ENCODE measurements around the gene AURKA.
A peak's percentile ranks its signal among the peaks of the same experiment; 100 is the strongest.
"Not testable (repeated sequence)": the region's sequence is repeated elsewhere in the genome, so short reads cannot be mapped to it uniquely, and the experiment has no call there.

AURKA gene

DNA sequence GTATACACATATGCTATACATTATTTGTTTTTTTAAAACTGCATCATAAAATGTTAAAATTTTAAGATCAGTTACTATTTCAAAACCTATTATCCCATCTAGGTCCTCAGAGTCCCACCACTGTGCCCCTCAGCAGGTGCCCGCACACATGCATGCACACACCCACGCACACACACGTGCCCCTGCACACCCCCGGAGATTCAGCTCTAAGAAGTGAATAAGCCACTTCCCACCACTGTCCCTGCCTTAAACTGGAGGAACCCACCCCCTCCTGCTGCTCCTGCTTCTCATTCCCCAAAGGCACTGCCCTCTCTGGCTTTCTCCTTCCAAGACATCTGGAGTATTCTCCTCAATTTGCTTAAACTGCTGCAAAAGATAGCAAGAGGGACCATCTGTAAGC is 38.7 kb downstream of the AURKA start:
- no peak for DNase-seq

DNA sequence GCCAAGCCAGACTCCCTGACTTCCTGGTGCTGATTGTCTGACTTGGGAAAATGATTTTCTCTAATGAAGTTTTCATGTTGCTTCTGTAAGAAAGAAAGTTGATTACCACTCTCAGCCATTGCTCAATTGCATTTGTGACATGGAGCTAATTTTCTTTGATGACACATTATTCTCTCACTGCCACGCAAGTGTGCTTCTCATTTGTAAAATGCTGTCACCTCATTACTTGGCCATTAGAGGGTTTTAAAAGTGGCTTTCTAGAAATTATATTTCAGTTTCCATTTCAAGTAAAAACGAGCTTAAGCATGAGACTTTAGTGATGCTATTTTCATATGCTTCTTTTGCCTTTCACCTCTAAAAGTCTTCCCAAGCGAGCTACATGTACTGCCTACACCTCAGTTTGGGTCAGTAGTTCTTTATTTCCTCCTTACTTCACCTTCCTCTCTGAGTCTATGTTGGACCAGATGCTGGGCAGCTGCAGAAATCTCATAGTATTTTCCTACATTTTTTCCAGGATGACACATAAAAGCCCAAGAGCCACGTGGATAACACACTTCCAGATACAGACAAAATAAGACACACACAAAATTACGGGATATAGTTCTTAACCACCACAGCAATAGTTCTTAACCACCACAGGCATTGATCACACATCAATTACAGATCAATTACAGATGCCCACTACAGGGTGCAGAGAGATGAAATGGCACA is 39.5 kb downstream of the AURKA start:
- peak; percentile 77 for DNase-seq

DNA sequence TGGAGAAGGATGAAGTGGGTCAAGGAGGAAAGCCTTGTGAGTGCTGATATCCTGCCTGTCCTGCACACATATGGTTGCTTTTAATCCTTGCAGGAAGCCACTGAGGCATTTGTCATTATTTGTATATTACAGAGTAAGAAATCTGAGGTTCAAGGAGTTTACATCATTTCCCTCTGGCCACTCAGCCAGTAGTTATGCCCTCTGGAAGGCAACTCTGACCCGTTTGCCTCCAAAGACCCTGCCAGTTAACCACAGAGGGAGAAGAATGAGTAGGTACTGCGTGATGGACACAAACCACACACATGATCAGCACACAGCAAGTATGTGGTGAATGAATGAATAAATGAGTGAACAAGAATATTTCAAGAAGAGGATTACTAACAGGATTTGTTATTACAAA is 41.2 kb downstream of the AURKA start:
- peak; percentile 94 for DNase-seq

DNA sequence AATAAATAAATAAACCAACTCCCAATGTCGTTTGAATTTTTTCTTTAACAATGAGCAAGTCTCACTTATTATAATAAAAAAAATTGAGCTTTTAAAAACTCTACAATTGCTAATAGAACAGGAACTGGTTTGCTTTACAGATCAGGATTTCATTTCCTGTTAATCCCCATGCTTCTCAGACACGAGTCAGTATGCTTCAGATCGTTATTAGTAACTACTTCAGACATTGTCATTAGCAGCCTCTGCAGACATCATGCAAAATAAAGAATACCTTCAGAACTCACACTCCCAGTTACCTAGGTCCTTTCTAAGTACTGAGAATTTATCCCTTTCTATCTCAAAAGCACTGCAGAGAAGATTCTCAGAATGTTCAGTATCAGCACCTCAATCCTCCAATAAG is 43.3 kb downstream of the AURKA start:
- DNase-seq, result no peak

DNA sequence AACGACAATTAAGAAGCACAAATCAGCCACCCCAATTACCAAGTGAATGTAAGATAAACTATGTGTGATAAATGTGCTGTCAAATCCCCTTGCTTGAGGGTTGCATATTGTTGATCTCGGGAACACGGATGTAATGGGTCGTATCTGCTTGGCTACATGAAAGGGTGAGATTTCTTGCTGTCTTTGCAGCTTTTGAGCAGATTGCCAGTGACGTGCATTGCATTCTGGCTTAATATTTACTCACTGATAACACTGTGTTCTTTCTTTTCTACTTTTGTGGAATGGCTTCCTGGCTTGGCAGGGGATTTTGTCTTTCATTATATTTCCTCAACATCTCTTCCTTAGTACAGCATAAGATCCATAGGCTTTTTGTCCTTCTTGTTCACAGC is 43.7 kb downstream of the AURKA start:
- no peak for DNase-seq

DNA sequence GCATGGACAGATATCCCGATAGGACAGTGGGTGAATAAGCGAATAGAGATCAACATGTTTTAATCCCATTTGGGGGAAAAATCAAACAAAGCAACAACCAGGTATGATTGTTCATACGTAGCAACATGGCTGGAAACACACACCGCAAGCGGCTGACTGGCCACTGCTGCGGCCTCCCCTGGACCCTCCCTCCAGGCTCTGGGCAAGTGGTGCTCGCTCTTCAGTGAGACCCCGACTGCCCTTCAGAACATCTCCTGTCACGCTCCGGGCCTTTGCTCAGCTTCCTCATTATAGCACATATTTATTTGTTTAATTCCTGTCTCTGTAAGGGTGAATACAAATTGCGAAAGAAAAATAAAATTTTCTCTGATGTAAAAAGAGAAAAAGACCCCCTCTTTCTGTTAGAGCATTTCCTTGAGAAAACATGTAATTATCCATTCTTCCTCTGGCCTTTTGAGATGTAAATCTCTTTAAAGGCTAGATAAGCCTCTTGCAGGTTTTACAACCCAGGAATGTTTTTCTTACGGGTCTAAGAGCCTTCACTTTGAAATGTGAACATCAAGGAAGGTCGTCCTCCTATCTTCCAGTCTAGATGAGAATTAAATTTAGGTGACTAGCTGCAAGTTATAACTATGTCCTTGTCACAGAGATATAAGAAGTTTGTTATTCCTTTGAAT is 44.2 kb downstream of the AURKA start:
- no peak for DNase-seq

DNA sequence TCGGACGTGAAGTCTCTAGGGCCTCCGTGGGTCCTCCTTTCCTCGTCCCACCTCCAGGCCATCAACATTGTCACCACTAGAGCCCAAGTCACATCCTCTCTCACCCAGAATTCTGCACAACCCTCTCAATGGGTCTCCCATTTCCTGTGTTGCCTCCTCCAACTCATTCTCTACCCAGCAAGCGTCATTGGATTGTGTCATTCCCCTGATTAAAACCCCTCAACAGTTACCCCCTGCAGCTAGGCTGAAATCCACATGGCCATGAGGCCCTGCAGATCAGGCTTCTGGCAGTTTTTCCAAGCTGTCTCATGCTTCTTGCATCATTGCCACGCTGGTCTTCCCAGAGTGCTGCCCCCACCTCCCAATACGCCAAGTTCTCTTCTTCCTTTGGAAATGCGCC is 46.1 kb downstream of the AURKA start:
- DNase-seq, result no peak

DNA sequence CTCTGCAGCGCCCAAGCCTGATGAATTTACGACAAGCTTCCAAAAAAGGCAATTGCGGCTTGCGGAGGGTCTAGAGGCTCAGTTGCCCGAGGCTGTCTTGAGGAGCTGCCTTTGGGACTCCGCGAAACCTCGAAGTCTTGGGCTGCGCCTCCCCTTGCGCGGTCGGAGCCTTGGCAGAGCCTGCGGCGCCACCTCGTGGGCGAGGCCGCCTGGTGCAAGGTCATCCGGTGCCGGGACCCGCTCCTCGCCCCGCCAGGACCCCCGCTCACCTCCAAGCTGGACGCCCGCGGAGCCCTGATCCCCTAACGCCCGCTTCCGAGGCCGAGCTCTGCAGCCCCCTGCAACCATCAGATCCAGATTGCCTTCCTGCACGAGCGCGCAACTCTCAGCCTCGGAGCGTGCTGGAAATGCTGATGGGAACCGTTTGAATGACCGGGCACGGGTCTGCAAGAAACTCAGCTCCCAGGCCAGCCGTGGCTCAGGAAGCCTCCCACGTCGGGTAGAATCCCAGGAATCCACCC is 48.1 kb downstream of the AURKA start:
- DNase-seq, result no peak

DNA sequence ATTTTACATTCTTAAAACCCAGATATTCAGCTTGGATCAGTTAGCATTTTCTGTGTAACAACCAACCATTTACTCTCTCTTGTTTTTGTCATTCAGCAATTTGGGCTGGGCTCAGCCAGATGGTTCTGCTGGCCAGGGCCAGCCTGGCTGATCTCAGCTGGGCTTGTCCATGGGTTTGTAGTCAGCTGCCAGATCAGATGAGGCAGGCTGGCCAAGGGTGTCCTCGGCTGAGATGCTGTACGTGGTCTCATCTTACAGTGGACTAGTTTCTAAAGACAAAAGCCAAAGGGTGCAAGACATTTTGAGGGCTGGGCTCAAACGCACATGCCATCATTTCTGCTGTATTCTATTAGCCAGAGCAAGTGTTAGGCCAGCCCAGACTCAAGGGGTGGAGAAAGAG is 49.2 kb downstream of the AURKA start:
- DNase-seq, result no peak

DNA sequence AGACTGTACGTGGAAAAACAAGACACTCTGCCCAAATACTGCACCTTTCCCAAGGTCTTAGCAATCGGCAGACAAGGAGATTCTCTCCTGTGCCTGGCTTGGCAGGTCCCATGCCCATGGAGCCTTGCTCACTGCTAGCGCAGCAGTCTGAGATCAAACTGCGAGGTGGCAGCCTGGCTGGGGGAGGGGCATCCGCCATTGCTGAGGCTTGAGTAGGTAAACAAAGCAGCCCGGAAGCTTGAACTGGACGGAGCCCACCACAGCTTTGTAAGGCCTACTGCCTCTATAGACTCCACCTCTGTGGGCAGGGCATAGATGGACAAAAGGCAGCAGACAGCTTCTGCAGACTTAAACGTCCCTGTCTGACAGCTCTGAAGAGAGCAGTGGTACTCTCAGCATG is 55.3 kb downstream of the AURKA start:
- DNase-seq, result not testable (repeated sequence)

DNA sequence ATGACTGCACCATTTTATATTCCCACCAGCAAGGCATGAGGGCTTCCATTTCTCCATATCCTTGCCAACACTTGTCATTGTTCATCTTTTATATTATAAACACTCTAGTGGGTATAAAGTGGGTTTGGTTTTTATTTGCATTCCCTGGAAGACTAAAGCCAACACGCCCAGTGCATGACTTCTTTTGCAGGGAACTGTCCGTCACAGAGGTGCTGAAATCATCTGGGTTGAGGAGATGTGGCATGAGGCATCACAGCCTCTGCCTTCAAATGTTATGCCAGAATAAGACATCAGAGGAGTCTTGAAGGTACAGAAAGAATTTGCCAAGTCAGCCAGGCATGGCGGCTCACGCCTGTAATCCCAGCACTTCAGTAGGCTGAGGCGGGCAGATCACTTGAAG is 63.2 kb downstream of the AURKA start:
- DNase-seq, result no peak

DNA sequence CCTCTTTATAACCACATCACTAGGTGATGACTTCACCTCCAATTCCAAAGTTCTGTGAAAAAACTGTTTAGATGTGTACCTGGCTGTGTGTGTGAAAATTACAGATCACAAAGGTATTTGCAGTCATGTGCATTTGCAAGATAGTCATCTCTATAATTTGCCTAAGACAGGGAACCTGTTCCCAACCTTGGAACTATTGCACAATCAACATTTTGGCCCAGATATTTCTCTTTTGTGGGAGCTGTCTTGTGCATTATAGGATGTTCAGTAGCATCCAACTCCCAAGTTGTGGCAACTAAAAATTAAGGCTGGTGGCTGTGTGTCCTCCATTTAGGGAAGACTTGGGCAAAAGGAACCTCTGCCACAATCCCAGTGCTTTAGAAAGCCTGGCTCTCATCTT is 67.2 kb downstream of the AURKA start:
- no peak for DNase-seq

DNA sequence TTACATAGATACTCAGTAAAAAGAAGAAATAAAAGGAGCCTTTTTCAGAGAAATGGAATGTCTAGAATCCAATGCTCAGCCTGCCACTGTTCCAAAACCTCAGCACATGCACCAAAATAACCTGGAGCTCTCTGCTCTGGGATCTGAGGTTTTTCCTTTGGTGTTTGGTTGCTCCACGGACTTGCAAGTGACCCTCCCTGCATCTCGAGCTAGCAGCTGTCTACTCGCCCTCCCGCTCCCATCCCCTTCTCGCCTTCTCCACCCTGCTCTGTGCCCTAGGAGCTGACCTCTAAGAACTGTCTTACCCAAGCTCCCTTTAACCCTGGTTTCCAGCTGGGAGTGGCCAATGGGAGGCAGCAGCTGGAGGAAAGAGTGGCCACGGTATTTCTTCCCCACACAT is 68.4 kb downstream of the AURKA start:
- DNase-seq, result no peak

DNA sequence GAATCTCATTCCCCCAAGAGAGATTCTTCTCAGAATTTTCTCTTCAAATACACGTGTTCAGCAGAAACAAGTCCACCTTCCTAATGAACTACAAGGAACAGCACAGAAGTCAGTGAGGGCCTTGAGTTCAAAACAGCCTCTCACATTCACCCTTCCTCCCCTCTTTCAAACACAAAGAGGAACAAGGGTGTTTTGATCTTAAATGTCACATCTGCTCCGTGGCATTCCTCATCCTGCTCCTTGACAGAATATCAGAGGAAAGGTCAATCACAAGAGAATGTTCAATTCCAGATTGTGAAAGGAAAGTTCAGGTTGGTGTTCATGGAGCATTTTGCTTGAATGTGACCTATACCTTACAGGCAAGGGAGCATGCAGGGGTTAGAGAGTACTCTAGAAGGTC is 68.8 kb downstream of the AURKA start:
- DNase-seq, result no peak

DNA sequence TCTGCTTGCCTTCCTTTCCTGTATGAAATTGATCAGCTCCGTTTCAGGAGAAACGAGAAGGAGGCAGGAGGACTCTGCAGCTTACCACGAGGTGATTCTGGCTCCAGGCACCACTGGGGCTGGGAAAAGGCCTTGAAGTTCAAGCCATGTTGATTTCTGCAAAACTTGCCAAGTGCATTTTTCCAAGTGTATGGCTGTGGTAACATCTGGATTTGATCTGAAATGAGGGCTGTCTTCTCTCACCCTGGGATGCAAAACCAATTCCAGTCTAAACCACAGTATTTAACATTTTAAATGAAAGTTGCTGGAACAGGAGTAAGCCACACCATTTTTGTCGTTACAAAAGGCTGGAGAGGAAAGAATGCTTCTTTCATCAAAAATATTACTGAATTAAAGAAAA is 69.3 kb downstream of the AURKA start:
- DNase-seq, result no peak

All from HCEC 1CT (cell line).